Measurements from ENCODE around the gene RACGAP1. TPM values are rescaled to one million over a fixed set of nuclear protein-coding genes. Genes with fewer than 3 reads are reported as not detected.

Gene RACGAP1
- total and polyA plus RNA-seq, 2 experiments from 2014 or later = 19.0 to 52.8 TPM

DNA sequence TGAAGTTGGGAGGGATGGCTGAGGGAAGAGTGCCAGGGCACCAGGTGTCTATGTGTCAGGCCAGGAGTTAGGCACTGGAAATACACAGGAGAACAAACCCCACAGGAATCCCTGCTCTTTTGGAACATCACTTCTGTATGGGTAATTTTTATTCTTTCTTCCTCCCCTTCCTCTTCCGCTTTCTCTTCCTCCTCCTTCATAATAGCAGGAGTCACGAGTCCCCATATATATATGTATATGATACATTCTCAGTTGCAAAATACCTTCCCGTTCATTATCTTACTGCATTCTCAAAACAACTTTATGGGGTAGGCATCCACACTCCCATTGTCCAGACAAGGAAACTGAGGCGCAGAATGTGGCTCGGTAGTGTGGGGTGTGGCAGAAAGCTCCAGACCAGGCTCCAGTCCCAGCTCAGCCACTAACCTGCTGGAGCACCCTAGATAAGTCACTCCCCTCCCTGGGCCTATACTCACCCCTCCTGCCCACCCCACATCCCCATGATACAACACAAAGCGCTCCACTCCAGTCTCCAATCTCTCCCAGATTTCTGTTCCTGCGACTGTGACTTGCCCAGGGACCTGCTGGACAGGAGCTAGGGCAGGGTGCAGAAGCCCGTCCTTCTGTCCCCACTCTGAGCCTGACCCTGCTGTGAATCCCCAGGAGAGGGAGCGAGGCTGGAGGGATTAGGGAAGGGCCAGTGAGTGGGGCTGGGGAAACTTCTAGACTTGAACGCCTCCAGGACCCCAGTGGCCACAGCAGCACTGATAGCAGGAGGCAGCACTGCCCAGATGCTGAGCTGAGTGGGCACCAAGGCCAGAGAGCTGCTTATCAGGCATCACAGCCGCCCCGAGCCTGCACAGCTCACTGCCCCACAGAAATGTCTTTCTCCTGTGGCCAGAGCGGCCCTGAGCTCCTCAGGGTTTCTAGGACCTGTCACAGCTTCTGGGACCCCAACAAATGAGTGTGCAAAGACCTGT is 76.1 kb downstream of the RACGAP1 start (continued):
- TF ChIP-seq, protein P1, sequence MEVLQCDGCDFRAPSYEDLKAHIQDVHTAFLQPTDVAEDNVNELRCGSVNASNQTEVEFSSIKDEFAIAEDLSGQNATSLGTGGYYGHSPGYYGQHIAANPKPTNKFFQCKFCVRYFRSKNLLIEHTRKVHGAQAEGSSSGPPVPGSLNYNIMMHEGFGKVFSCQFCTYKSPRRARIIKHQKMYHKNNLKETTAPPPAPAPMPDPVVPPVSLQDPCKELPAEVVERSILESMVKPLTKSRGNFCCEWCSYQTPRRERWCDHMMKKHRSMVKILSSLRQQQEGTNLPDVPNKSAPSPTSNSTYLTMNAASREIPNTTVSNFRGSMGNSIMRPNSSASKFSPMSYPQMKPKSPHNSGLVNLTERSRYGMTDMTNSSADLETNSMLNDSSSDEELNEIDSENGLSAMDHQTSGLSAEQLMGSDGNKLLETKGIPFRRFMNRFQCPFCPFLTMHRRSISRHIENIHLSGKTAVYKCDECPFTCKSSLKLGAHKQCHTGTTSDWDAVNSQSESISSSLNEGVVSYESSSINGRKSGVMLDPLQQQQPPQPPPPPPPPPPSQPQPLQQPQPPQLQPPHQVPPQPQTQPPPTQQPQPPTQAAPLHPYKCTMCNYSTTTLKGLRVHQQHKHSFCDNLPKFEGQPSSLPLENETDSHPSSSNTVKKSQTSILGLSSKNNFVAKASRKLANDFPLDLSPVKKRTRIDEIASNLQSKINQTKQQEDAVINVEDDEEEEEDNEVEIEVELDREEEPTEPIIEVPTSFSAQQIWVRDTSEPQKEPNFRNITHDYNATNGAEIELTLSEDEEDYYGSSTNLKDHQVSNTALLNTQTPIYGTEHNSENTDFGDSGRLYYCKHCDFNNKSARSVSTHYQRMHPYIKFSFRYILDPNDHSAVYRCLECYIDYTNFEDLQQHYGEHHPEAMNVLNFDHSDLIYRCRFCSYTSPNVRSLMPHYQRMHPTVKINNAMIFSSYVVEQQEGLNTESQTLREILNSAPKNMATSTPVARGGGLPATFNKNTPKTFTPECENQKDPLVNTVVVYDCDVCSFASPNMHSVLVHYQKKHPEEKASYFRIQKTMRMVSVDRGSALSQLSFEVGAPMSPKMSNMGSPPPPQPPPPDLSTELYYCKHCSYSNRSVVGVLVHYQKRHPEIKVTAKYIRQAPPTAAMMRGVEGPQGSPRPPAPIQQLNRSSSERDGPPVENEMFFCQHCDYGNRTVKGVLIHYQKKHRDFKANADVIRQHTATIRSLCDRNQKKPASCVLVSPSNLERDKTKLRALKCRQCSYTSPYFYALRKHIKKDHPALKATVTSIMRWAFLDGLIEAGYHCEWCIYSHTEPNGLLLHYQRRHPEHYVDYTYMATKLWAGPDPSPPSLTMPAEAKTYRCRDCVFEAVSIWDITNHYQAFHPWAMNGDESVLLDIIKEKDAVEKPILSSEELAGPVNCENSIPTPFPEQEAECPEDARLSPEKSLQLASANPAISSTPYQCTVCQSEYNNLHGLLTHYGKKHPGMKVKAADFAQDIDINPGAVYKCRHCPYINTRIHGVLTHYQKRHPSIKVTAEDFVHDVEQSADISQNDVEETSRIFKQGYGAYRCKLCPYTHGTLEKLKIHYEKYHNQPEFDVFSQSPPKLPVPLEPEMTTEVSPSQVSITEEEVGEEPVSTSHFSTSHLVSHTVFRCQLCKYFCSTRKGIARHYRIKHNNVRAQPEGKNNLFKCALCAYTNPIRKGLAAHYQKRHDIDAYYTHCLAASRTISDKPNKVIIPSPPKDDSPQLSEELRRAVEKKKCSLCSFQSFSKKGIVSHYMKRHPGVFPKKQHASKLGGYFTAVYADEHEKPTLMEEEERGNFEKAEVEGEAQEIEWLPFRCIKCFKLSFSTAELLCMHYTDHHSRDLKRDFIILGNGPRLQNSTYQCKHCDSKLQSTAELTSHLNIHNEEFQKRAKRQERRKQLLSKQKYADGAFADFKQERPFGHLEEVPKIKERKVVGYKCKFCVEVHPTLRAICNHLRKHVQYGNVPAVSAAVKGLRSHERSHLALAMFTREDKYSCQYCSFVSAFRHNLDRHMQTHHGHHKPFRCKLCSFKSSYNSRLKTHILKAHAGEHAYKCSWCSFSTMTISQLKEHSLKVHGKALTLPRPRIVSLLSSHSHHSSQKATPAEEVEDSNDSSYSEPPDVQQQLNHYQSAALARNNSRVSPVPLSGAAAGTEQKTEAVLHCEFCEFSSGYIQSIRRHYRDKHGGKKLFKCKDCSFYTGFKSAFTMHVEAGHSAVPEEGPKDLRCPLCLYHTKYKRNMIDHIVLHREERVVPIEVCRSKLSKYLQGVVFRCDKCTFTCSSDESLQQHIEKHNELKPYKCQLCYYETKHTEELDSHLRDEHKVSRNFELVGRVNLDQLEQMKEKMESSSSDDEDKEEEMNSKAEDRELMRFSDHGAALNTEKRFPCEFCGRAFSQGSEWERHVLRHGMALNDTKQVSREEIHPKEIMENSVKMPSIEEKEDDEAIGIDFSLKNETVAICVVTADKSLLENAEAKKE (CRISPR knock-in tag; IDR thresholded peaks at IDR 0.05) = no peak
- no peak for TF ChIP-seq ZNF114 (CRISPR knock-in tag; IDR thresholded peaks at IDR 0.05)
- TF ChIP-seq EZH2phosphoT487 (IDR thresholded peaks at IDR 0.05; ENCODE audit: unreplicated experiment) = no peak
- no peak for TF ChIP-seq ZNF331 (CRISPR knock-in tag; IDR thresholded peaks at IDR 0.05; ENCODE audit: low read depth)

DNA sequence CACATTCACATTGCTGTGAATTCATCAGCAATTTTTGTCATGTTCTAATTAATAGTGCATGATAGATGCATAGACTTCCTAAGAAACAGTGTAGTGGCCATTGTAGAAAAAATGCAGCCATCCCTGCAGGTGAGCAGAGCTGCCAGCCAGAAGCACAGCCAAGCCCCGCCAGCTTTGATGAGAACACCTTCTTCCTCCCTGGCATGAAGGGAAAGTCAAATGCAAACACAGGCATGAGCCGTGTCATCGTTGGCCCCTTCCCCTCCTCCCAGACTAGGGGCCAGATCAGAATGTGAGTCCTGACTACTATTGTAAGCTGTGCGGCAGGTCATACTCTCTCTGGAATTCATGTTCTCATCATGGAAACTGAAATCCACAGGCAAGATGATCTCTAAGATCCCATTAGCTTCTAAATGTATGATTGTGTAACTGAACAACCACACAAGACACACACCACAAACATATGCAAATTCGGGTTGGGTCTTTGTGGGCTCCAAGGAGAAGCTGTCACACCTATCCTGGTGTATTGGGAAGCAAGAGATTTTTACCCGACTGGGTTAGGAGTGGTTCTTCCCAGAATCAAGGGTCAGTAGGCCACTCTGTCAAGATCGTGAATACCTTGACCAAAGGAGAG is 77.6 kb downstream of the RACGAP1 start:
- H2AFZ ChIP-seq = 0 out of 2 replicates have a peak overlapping the region, but pooled peaks have one; percentile 38
- no peaks in the 10 kb centered on the region for H3K79me2 ChIP-seq (replicated peaks; ENCODE audit: insufficient read depth)
- Mint-ChIP-seq H3K36me3 (ENCODE audit: low read depth) (no peaks in the 10 kb centered on the region), H3K27me3 (ENCODE audit: insufficient read depth, low read depth, poor library complexity) (peaks cover 15% of the 10 kb centered on the region), H3K4me3 (no peak overlapping the region), H3K9me3 (no peaks in the 10 kb centered on the region), H3K27ac (no peak overlapping the region; the same call in 1 of the 2 replicates), H3K4me1 (peaks cover 29% of the 10 kb centered on the region)
- no peaks in the 10 kb centered on the region for H3F3A ChIP-seq (replicated peaks; ENCODE audit: low read depth)
- peaks cover 26% of the 10 kb centered on the region for H3K4me1 ChIP-seq (ENCODE audit: insufficient read depth)
- H3K27me3 ChIP-seq (ENCODE audit: insufficient read depth) = no peaks in the 10 kb centered on the region
- H3K4me3 ChIP-seq = no peak overlapping the region
- TF ChIP-seq CREB1 (CRISPR knock-in tag; IDR thresholded peaks at IDR 0.05; ENCODE audit: low read depth) = no peak
- H3K9me2 ChIP-seq (ENCODE audit: insufficient read depth) = no peaks in the 10 kb centered on the region
- no peak for DNase-seq (ENCODE audit: low spot score)
- H3K36me3 ChIP-seq (ENCODE audit: insufficient read depth) = no peaks in the 10 kb centered on the region
- ATAC-seq = no peak
- H3K27ac ChIP-seq (ENCODE audit: low read depth) = no peak overlapping the region
- H3K4me2 ChIP-seq = no peak overlapping the region
- H4K20me1 ChIP-seq (replicated peaks; ENCODE audit: insufficient read depth) = no peaks in the 10 kb centered on the region

Data from GM23338 (cell line).